Measurements from ENCODE around the gene KRTAP9-4.
"Not testable (repeated sequence)": the region's sequence is repeated elsewhere in the genome, so short reads cannot be mapped to it uniquely, and the experiment has no call there.

The KRTAP9-4 gene

GRCh38 chr17:41249637-41250240 is at the start of gene KRTAP9-4:
Gene KRTAP9-4, plus strand, starts transcription at chr17:41249687. Its CDS starts 34 bp downstream, at chr17:41249721.
- H3K4me3 ChIP-seq (ENCODE audit: low read length); DNase-seq (ENCODE audit: low read depth): not testable (repeated sequence)

- no peak overlapping the region for H3K4me3 ChIP-seq (ENCODE audit: low read length)
- peak; percentile 80 for DNase-seq (ENCODE audit: low read depth)
- no peak for TF ChIP-seq CTCF (IDR thresholded peaks at IDR 0.05; ENCODE audit: insufficient read depth, low read depth, low read length, missing control alignments)
These were observed 37.5 kb upstream of the KRTAP9-4 start for GRCh38 chr17:41211845-41212466.

- no peak overlapping the region for H3K4me3 ChIP-seq (ENCODE audit: low read length)
- no peak for TF ChIP-seq CTCF (IDR thresholded peaks at IDR 0.05; ENCODE audit: insufficient read depth, low read depth, low read length, missing control alignments)
These were observed 36.8 kb upstream of the KRTAP9-4 start for GRCh38 chr17:41212524-41213169.

GRCh38 chr17:41215681-41216080 is 33.8 kb upstream of the KRTAP9-4 start:
- H3K4me3 ChIP-seq (ENCODE audit: low read length) = no peak overlapping the region
- DNase-seq (ENCODE audit: low read depth) = no peak
- TF ChIP-seq CTCF (IDR thresholded peaks at IDR 0.05; ENCODE audit: insufficient read depth, low read depth, low read length, missing control alignments) = no peak

More at GRCh38 chr17:41212524-41213169, 36.8 kb upstream of the KRTAP9-4 start:
- no peak for DNase-seq (ENCODE audit: low read depth)

GRCh38 chr17:41223821-41224220 is 25.7 kb upstream of the KRTAP9-4 start:
- H3K4me3 ChIP-seq (ENCODE audit: low read length) = no peak overlapping the region
- no peak for DNase-seq (ENCODE audit: low read depth)
- TF ChIP-seq CTCF (IDR thresholded peaks at IDR 0.05; ENCODE audit: insufficient read depth, low read depth, low read length, missing control alignments) = no peak

- TF ChIP-seq CTCF (IDR thresholded peaks at IDR 0.05; ENCODE audit: insufficient read depth, low read depth, low read length, missing control alignments) = no peak
- DNase-seq (ENCODE audit: low read depth) = no peak
These were observed 23.4 kb upstream of the KRTAP9-4 start for GRCh38 chr17:41226051-41226450.

GRCh38 chr17:41226598-41227095 is 22.8 kb upstream of the KRTAP9-4 start, which contains the start of gene KRTAP9-2:
Gene KRTAP9-2, plus strand, starts transcription at chr17:41226648. Its CDS starts 7 bp downstream, at chr17:41226655.
- not testable (repeated sequence) for DNase-seq (ENCODE audit: low read depth); H3K4me3 ChIP-seq (ENCODE audit: low read length)

More at GRCh38 chr17:41226051-41226450, 23.4 kb upstream of the KRTAP9-4 start:
- no peak overlapping the region for H3K4me3 ChIP-seq (ENCODE audit: low read length)
